Kidney epithelial cell (primary cell): ENCODE measurements around the gene DCANP1. TPM values are rescaled to one million over a fixed set of nuclear protein-coding genes. Genes with fewer than 3 reads are reported as not detected.

ENCODE experiments used
- DNase-seq: peaks from one replicate; pipeline ENCODE4 v3.0.0-alpha.2; 2010; ENCODE audit warnings: low read depth
- H3K27me3 ChIP-seq: 2 replicates; pipeline ENCODE4 v1.6.0; 2011; ENCODE audit warnings: low read length; ENCODE audit not compliant: control insufficient read depth, insufficient read depth
- H3K36me3 ChIP-seq: 2 replicates; pipeline ENCODE4 v1.5.1; 2011; ENCODE audit warnings: low read length; ENCODE audit not compliant: control insufficient read depth, insufficient read depth
- H3K4me3 ChIP-seq: 2 replicates; pipeline ENCODE4 v1.5.1; 2011; ENCODE audit warnings: low read depth, mild to moderate bottlenecking, control low read depth, low read length
- total RNA-seq: library from RNA; depleted of rRNA; stranded (reverse); fragments of >200 nt; gene quantifications from 2 replicates; pipeline ENCODE4 v1.2.3, GENCODE V29; 2015
- TF ChIP-seq, protein P1 (sequence below): IDR thresholded peaks from 2 replicates; pipeline ENCODE4 v1.5.1; 2011; ENCODE audit warnings: mild to moderate bottlenecking, moderate library complexity, low read length, control low read depth, inconsistent platforms; ENCODE audit not compliant: insufficient read depth, poor library complexity, severe bottlenecking

The DCANP1 gene
- total RNA-seq, 1 donor from 2014 or later = not detected

DNA sequence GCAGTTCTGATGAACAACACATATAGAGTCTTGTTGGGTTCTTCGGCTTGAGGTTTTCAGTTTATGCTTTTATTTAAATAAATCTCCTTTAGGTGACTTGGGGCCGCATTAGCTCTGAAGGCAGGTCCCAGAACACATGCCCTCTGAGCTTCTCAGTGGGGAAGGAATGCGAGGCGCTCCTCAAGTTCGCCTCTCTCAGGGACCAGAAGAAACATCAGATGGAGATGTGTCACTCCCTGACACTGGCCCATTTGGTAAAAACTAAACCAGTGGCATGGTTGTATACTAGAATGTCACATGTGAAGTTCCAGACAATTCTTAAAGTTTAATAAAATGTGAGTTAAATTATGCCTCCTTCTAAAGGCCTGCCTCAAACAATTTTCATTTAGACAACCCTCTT lies 50.1 kb downstream of the DCANP1 start:
- TF ChIP-seq, protein P1, sequence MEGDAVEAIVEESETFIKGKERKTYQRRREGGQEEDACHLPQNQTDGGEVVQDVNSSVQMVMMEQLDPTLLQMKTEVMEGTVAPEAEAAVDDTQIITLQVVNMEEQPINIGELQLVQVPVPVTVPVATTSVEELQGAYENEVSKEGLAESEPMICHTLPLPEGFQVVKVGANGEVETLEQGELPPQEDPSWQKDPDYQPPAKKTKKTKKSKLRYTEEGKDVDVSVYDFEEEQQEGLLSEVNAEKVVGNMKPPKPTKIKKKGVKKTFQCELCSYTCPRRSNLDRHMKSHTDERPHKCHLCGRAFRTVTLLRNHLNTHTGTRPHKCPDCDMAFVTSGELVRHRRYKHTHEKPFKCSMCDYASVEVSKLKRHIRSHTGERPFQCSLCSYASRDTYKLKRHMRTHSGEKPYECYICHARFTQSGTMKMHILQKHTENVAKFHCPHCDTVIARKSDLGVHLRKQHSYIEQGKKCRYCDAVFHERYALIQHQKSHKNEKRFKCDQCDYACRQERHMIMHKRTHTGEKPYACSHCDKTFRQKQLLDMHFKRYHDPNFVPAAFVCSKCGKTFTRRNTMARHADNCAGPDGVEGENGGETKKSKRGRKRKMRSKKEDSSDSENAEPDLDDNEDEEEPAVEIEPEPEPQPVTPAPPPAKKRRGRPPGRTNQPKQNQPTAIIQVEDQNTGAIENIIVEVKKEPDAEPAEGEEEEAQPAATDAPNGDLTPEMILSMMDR = no peak
- no peaks in the 10 kb centered on the region for H3K27me3 ChIP-seq
- DNase-seq = no peak
- no peak overlapping the region for H3K4me3 ChIP-seq
- no peaks in the 10 kb centered on the region for H3K36me3 ChIP-seq

DNA sequence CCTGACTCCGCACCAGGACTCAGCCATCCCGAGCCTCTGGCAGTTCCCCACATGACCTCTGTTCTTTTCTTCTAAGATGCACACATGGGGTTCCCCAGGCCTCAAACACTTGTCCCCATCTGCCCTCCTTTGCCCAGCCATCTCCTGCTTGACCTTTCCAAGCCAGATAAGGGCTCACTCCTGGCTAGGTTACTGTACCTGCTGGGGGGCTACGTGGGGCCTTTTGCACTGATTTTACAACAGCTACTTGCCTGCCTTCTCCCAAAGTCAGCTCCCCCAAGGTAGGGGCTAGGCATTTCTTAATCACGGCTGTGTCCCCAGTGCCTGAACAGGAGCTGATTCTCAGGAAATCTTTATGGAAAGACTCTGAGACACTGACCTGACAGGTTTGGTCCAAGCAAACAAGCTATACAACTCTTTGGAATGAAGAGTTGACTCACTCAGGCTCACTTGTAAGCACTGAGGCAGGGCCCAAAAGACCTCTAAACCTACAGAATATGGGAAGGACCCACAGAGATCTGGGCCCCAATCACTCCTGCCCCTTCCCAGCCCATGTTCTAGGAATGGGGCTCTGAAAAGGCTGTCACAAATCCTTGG lies 50.6 kb downstream of the DCANP1 start:
- TF ChIP-seq, protein P1 = no peak
- H3K27me3 ChIP-seq = no peaks in the 10 kb centered on the region
- no peak overlapping the region for H3K4me3 ChIP-seq
- DNase-seq = no peak
- no peaks in the 10 kb centered on the region for H3K36me3 ChIP-seq

- DNase-seq = no peak
- no peak overlapping the region for H3K4me3 ChIP-seq
Measured at GRCh38 chr5:135395866-135396265, 51.3 kb downstream of the DCANP1 start.

DNA sequence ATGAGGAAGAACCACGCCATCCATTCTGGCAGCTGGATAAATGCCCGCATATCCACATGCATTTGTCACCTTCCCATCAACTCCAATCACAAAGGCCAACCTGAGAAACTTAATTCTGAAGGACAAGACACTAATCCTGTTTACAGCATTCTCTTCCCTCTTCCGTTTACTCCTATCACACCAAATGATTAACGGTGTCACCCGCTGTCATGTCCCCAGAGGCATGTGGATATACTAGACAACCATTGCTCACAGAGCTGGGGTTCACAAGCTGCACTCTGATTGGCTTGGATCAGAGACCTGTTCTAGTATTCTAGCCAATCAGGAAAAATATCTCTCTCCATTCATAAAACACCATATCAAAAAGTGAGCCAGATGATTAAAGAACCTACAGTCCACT lies 51.7 kb downstream of the DCANP1 start:
- H3K27me3 ChIP-seq = no peaks in the 10 kb centered on the region
- H3K36me3 ChIP-seq = no peaks in the 10 kb centered on the region
- DNase-seq = no peak
- TF ChIP-seq, protein P1 = no peak
- H3K4me3 ChIP-seq = no peak overlapping the region

More at GRCh38 chr5:135395866-135396265, 51.3 kb downstream of the DCANP1 start:
- Histone ChIP-seq H3K36me3 (no peaks in the 10 kb centered on the region), H3K27me3 (no peaks in the 10 kb centered on the region)
- TF ChIP-seq, protein P1 = no peak

Other genes starting within 250 kb of the DCANP1 start
- 298 TPM in 2 replicates for gene MACROH2A1, start 48.1 kb downstream of the DCANP1 start, total RNA-seq
- not detected in 2 replicates for gene TIFAB, start 5.0 kb upstream of the DCANP1 start, total RNA-seq
- gene NEUROG1, start 88.6 kb upstream of the DCANP1 start, total RNA-seq = 0.04 TPM in 1 of 2 replicates, not detected in the other
- not detected in 2 replicates for gene CXCL14, start 131.6 kb upstream of the DCANP1 start, total RNA-seq